Osteocyte (in vitro differentiated cells): ENCODE data around the gene TGFA. TPM values are rescaled to one million over a fixed set of nuclear protein-coding genes. Genes with fewer than 3 reads are reported as not detected.

Source experiments
- DNase-seq: peaks from one replicate; pipeline ENCODE4 v3.0.0; 2021; ENCODE audit warnings: mixed read lengths; ENCODE audit not compliant: unreplicated experiment; ENCODE audit errors: extremely low spot score
- H3K27ac Mint-ChIP-seq: one replicate; pipeline ENCODE4 v1.8.0; 2021; ENCODE audit warnings: mild to moderate bottlenecking, mixed read lengths; ENCODE audit not compliant: unreplicated experiment
- H3K27me3 Mint-ChIP-seq: one replicate; pipeline ENCODE4 v1.8.0; 2021; ENCODE audit warnings: mixed read lengths; ENCODE audit not compliant: unreplicated experiment
- H3K36me3 Mint-ChIP-seq: one replicate; pipeline ENCODE4 v1.8.0; 2021; ENCODE audit warnings: mixed read lengths; ENCODE audit not compliant: unreplicated experiment
- H3K4me1 Mint-ChIP-seq: one replicate; pipeline ENCODE4 v1.8.0; 2021; ENCODE audit warnings: mixed read lengths; ENCODE audit not compliant: unreplicated experiment
- H3K4me3 Mint-ChIP-seq: one replicate; pipeline ENCODE4 v1.8.0; 2021; ENCODE audit warnings: mild to moderate bottlenecking, moderate library complexity, mixed read lengths; ENCODE audit not compliant: unreplicated experiment
- H3K9me3 Mint-ChIP-seq: one replicate; pipeline ENCODE4 v1.8.0; 2021; ENCODE audit warnings: mixed read lengths; ENCODE audit not compliant: unreplicated experiment
- total RNA-seq: library from RNA; stranded (reverse); gene quantifications from 2 replicates; pipeline ENCODE4 v1.2.1, GENCODE V29; 2021
- TF ChIP-seq, protein P1 (sequence below): fragments of 200-600 bp; sonication (generic); IDR thresholded peaks from 2 replicates; pipeline ENCODE4 v1.5.0; 2021; ENCODE audit warnings: antibody characterized with exemption, mild to moderate bottlenecking, moderate library complexity

Gene TGFA
- total RNA-seq, 1 donor from 2014 or later = 0.08 TPM

- Mint-ChIP-seq H3K4me3 (no peak overlapping the region), H3K27me3 (peaks cover 18% of the 10 kb centered on the region), H3K9me3 (no peaks in the 10 kb centered on the region), H3K4me1 (no peaks in the 10 kb centered on the region), H3K27ac (no peak overlapping the region), H3K36me3 (no peaks in the 10 kb centered on the region)
- DNase-seq = no peak
- TF ChIP-seq, protein P1, sequence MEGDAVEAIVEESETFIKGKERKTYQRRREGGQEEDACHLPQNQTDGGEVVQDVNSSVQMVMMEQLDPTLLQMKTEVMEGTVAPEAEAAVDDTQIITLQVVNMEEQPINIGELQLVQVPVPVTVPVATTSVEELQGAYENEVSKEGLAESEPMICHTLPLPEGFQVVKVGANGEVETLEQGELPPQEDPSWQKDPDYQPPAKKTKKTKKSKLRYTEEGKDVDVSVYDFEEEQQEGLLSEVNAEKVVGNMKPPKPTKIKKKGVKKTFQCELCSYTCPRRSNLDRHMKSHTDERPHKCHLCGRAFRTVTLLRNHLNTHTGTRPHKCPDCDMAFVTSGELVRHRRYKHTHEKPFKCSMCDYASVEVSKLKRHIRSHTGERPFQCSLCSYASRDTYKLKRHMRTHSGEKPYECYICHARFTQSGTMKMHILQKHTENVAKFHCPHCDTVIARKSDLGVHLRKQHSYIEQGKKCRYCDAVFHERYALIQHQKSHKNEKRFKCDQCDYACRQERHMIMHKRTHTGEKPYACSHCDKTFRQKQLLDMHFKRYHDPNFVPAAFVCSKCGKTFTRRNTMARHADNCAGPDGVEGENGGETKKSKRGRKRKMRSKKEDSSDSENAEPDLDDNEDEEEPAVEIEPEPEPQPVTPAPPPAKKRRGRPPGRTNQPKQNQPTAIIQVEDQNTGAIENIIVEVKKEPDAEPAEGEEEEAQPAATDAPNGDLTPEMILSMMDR = no peak
These were observed 15.9 kb upstream of the TGFA start for GRCh38 chr2:70569559-70569958.

DNA sequence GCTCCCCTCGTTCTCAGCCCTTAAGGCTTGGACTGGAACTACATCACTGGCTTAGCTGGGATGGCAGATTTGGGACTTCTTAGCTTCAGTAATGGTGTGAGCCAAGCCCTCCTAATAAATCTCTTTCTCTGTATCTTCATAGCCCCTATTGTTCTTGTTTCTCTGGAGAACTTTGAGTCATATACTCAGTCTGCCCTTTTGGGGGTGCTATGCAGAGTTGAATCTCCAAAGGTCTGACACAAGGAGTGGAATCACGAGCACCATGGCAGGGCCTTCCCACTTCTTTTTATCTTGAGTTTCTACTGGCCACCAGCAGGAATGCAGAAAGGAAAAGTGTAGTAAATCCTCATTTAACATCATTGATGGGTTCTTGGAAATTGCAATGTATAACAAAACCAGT is 13.3 kb upstream of the TGFA start:
- H3K9me3 Mint-ChIP-seq = no peaks in the 10 kb centered on the region
- H3K4me3 Mint-ChIP-seq = no peak overlapping the region
- TF ChIP-seq, protein P1 = no peak
- no peak overlapping the region for H3K27ac Mint-ChIP-seq
- H3K4me1 Mint-ChIP-seq = no peaks in the 10 kb centered on the region
- DNase-seq = no peak
- H3K27me3 Mint-ChIP-seq = peaks cover 16% of the 10 kb centered on the region
- no peaks in the 10 kb centered on the region for H3K36me3 Mint-ChIP-seq

- H3K36me3 Mint-ChIP-seq = no peaks in the 10 kb centered on the region
- TF ChIP-seq, protein P1 = no peak
- no peaks in the 10 kb centered on the region for H3K9me3 Mint-ChIP-seq
- no peak overlapping the region for H3K27ac Mint-ChIP-seq
- no peaks in the 10 kb centered on the region for H3K4me1 Mint-ChIP-seq
- no peak for DNase-seq
- no peak overlapping the region for H3K4me3 Mint-ChIP-seq
- peaks cover 16% of the 10 kb centered on the region for H3K27me3 Mint-ChIP-seq
These were observed 12.8 kb upstream of the TGFA start for GRCh38 chr2:70566464-70566863.

DNA sequence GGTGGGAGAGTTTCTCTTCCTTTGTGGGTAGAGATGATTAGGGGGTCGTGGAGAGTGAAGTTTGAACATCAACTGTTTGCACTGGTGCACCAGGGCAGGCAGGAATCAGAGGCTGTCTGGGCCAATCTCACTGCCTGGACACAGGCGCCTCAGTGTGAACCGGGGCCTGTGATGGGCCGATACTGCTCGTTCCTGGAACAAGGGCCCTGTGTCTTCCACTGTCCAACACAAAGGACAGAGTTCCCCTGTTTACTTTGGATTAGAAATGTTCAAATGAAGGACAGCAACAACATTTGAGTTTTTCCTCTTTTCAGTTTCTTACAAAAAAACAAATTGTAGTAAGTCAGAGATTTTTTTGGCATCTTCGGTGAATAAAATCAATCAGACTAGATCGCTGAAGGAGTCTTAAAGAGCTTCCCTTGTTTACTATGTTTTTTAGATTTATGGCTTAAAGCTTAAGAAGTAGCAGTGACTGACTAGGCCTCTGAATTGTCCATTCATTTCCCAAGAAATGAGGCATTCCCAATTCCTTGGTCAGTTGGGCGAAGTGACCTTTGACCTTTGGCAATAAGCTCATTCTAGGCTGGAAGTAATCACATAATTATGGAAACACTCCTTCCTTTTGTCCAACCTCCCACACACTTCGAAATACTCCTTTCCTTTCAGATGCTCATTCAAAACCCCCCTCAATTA is 11.6 kb upstream of the TGFA start:
- no peak overlapping the region for H3K27ac Mint-ChIP-seq
- H3K36me3 Mint-ChIP-seq = no peaks in the 10 kb centered on the region
- no peaks in the 10 kb centered on the region for H3K4me1 Mint-ChIP-seq
- peaks cover 24% of the 10 kb centered on the region for H3K27me3 Mint-ChIP-seq
- DNase-seq = no peak
- no peak overlapping the region for H3K4me3 Mint-ChIP-seq
- TF ChIP-seq, protein P1 = no peak
- H3K9me3 Mint-ChIP-seq = no peaks in the 10 kb centered on the region

DNA sequence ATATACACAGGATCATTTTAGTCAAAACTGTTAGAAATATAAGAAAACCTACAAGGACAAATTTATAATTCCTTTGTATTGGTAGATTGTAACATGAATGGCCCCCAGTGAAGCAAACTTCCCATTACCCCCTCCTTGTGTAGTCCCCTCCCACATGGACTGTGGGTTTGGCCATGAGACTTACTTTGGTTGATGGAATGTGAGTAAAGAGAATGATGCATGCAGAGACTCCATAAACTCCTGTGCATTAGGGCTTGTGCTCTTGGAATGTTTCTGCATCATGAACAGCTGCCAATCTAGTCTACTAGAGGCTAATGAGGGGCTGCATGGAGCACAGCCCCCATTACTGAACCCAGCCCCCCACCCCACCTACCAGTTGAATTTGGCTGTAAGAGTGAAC is 8.3 kb upstream of the TGFA start:
- no peaks in the 10 kb centered on the region for H3K9me3 Mint-ChIP-seq
- no peak overlapping the region for H3K27ac Mint-ChIP-seq
- H3K4me3 Mint-ChIP-seq = no peak overlapping the region
- H3K4me1 Mint-ChIP-seq = no peaks in the 10 kb centered on the region
- no peak for DNase-seq
- no peaks in the 10 kb centered on the region for H3K36me3 Mint-ChIP-seq
- TF ChIP-seq, protein P1 = no peak
- H3K27me3 Mint-ChIP-seq = peaks cover 49% of the 10 kb centered on the region
